GM12878 (cell line): ENCODE measurements around the gene THSD4. TPM values are rescaled to one million over a fixed set of nuclear protein-coding genes. Genes with fewer than 3 reads are reported as not detected.
A peak's percentile ranks its signal among the peaks of the same experiment; 100 is the strongest.

Source experiments
- ATAC-seq: fragments of 200-7000 bp; cut with Tn5 transposase; 3 replicates; pipeline ENCODE4 v1.9.1; 2020; ENCODE audit warnings: mild to moderate bottlenecking, moderate library complexity
- BruUV-seq: library from RNA; stranded (reverse); fragments of 400-500 nt; replicated peaks from 2 replicates; lab custom pipeline; 2021; lab: Mats Ljungman, UMichigan
- CTCF ChIA-PET: fragments of 300-600 bp; sonication (Branson Sonifier 250); formaldehyde crosslinking; extraction: SDS; loops from one replicate; lab custom pipeline; 2021; ENCODE audit warnings: inconsistent platforms; lab: Yijun Ruan, JAX
- POLR2A ChIA-PET: fragments of 350-600 bp; formaldehyde crosslinking; extraction: SDS; loops from one replicate; lab custom pipeline; 2021; ENCODE audit warnings: inconsistent platforms; lab: Charles Lee
- RAD21 ChIA-PET: fragments of 300-600 bp; sonication (Branson Sonifier 250); formaldehyde crosslinking; loops from one replicate; lab custom pipeline; 2023; ENCODE audit warnings: antibody characterized with exemption; ENCODE audit not compliant: unreplicated experiment; lab: Charles Lee
- SMC1A ChIA-PET: fragments of 300-600 bp; sonication (Branson Sonifier 250); formaldehyde crosslinking; loops from one replicate; lab custom pipeline; 2023; ENCODE audit not compliant: unreplicated experiment, uncharacterized antibody; lab: Charles Lee
- DNase-seq: peaks from one replicate; pipeline ENCODE4 v3.0.0-alpha.2; 2011; ENCODE audit warnings: low read depth, low spot score
- FAIRE-seq: peaks from 3 replicates; lab custom pipeline; 2011; peaks lifted over from hg19 to GRCh38; lab: Jason Lieb, UNC
- H2AFZ ChIP-seq: 2 replicates; pipeline ENCODE4 v1.6.0; 2011; ENCODE audit warnings: low read depth, low read length, control low read depth; ENCODE audit not compliant: control insufficient read depth
- H3K27ac ChIP-seq: 2 replicates; pipeline ENCODE4 v1.5.1; 2011; ENCODE audit warnings: control low read depth; ENCODE audit not compliant: control insufficient read depth, insufficient read depth
- H3K27me3 ChIP-seq, 2 experiments: replicated peaks in 1 of 2; 2 replicates each; pipeline versions ENCODE4 v1.6.0 to v1.6.1; 2011; ENCODE audit warnings: low read length in 1 of 2; ENCODE audit not compliant: control insufficient read depth in 2 of 2, insufficient read depth in 2 of 2
- H3K36me3 ChIP-seq, 2 experiments: 2 replicates each; pipeline ENCODE4 v1.5.1; 2011; ENCODE audit warnings: low read length in 1 of 2; ENCODE audit not compliant: control insufficient read depth in 2 of 2, insufficient read depth in 2 of 2
- H3K4me1 ChIP-seq: 2 replicates; pipeline ENCODE4 v1.6.1; 2011; ENCODE audit warnings: mild to moderate bottlenecking, low read length, moderate library complexity, mixed read lengths; ENCODE audit not compliant: control insufficient read depth, insufficient read depth
- H3K4me2 ChIP-seq: 2 replicates; pipeline ENCODE4 v1.6.0; 2011; ENCODE audit warnings: control low read depth; ENCODE audit not compliant: control insufficient read depth, insufficient read depth
- H3K4me3 ChIP-seq: fragments of 200-600 bp; sonication (generic); 2 replicates; pipeline ENCODE4 v1.5.1; 2016
- H3K79me2 ChIP-seq: 2 replicates; pipeline ENCODE4 v1.6.0; 2011; ENCODE audit warnings: low read length; ENCODE audit not compliant: control insufficient read depth, insufficient read depth
- H3K9ac ChIP-seq: 2 replicates; pipeline ENCODE4 v1.8.0; 2011; ENCODE audit warnings: low read length, control low read depth, mixed read lengths; ENCODE audit not compliant: control insufficient read depth, insufficient read depth
- H3K9me3 ChIP-seq: replicated peaks from 3 replicates; pipeline ENCODE4 v1.5.1; 2011; ENCODE audit warnings: mild to moderate bottlenecking, low read length; ENCODE audit not compliant: control insufficient read depth, insufficient read depth
- H4K20me1 ChIP-seq: 2 replicates; pipeline ENCODE4 v1.6.0; 2011; ENCODE audit not compliant: control insufficient read depth, insufficient read depth
- CBX5 ChIP-seq: sonication (generic); IDR thresholded peaks from 2 replicates; pipeline ENCODE4 v1.6.1; 2016; ENCODE audit warnings: low read depth, moderate library complexity, mild to moderate bottlenecking, inconsistent platforms
- CTCF ChIP-seq, 3 experiments: IDR thresholded peaks in 2 of 3; conservative IDR thresholded peaks in 1 of 3; 2 replicates each; pipeline ENCODE4 v1.5.1; 2011; ENCODE audit warnings: low read depth in 3 of 3, low read length in 3 of 3, mild to moderate bottlenecking in 3 of 3, control low read depth in 2 of 3, moderate library complexity in 2 of 3, inconsistent platforms in 1 of 3, mixed read lengths in 1 of 3; ENCODE audit not compliant: control insufficient read depth in 2 of 3, insufficient read depth in 1 of 3; ENCODE audit errors: extremely low read depth in 1 of 3
- EZH2 ChIP-seq: IDR thresholded peaks from 2 replicates; pipeline ENCODE4 v1.6.1; 2012; ENCODE audit warnings: low read depth, mild to moderate bottlenecking, control low read depth, inconsistent platforms, low read length, borderline replicate concordance; ENCODE audit not compliant: control insufficient read depth
- FOXK2 ChIP-seq: fragments of 450-650 bp; IDR thresholded peaks from 2 replicates; pipeline ENCODE4 v1.6.1; 2017; ENCODE audit warnings: mild to moderate bottlenecking, moderate library complexity
- FOXM1 ChIP-seq: IDR thresholded peaks from 2 replicates; pipeline ENCODE4 v1.6.1; 2012; ENCODE audit warnings: low read depth, mild to moderate bottlenecking, inconsistent platforms, low read length, moderate library complexity
- IRF4 ChIP-seq: IDR thresholded peaks from 2 replicates; pipeline ENCODE4 v1.6.1; 2011; ENCODE audit warnings: low read depth, low read length
- RAD21 ChIP-seq: IDR thresholded peaks from 2 replicates; pipeline ENCODE4 v1.6.1; 2011; ENCODE audit warnings: mild to moderate bottlenecking, low read depth, low read length, moderate library complexity; ENCODE audit not compliant: insufficient read depth
- SMC3 ChIP-seq: IDR thresholded peaks from 2 replicates; pipeline ENCODE4 v1.6.1; 2011; ENCODE audit warnings: low read length, improper control_type of control experiment, borderline replicate concordance
- SUPT20H ChIP-seq: IDR thresholded peaks from 2 replicates; pipeline ENCODE4 v1.6.1; 2011; ENCODE audit warnings: low read depth, mild to moderate bottlenecking, low read length, moderate library complexity, borderline replicate concordance; ENCODE audit not compliant: control insufficient read depth
- YY1 ChIP-seq: IDR thresholded peaks from 2 replicates; pipeline ENCODE4 v1.6.1; 2011; ENCODE audit warnings: low read depth, mild to moderate bottlenecking, low read length
- WGBS: methylation state at CpG from one replicate; pipeline ENCODE4 v1.1.6; 2016; ENCODE audit warnings: low lambda C conversion rate; ENCODE audit not compliant: insufficient replicate concordance, insufficient coverage; ENCODE audit errors: missing lambda C conversion rate; 5-methylcytosine and 5-hydroxymethylcytosine counted together
- in situ Hi-C: fragments of 300-500 bp; cut with MboI; formaldehyde crosslinking; loops from 9 replicates; pipeline ENCODE4 v1.14.3; 2018; ENCODE audit warnings: mixed read lengths
- intact Hi-C: fragments of 100-400 bp; cut with micrococcal nuclease; formaldehyde crosslinking; loops from one replicate; pipeline ENCODE4 v1.14.2; 2022; ENCODE audit not compliant: unreplicated experiment
- polyA plus RNA-seq, 11 experiments: library from polyadenylated mRNA; depleted of rRNA in 4 of 11; unstranded in 6 of 11; stranded (reverse) in 5 of 11; fragments of >200 nt; fragmentation: Nextera tagmentation in 4 of 11; fragmentation: Illumina TruSeq in 1 of 11; extraction: Ambion mirVana in 4 of 11; extraction: Trizol in 1 of 11; gene quantifications; 1 replicate in 1 of 11; 2 replicates in 10 of 11; pipeline versions ENCODE4 v1.2.1 to v1.2.3, GENCODE V29; 2011 to 2016; ENCODE audit warnings: inconsistent platforms in 2 of 11, missing spikeins in 2 of 11, low read depth in 1 of 11
- total RNA-seq, 4 experiments: library from RNA; depleted of rRNA in 3 of 4; stranded (reverse); fragments of >200 nt in 3 of 4; fragmentation: Illumina TruSeq in 1 of 4; extraction: Trizol in 1 of 4; gene quantifications; 2 replicates each; pipeline versions ENCODE4 v1.2.1 to v1.2.3, GENCODE V29; 2013 to 2021

The THSD4 gene
- total and polyA plus RNA-seq, 10 of the 15 experiments (the other 5 are each of a cell fraction or from before 2014, with no cell fraction given) = 0.04 to 0.13 (median 0.05) TPM; not detected in 7

GRCh38 chr15:71800835-71801745 lies 685.8 kb downstream of the THSD4 start:
- H3K79me2 ChIP-seq = no peaks in the 10 kb centered on the region
- FAIRE-seq (peak; percentile 83), ATAC-seq (peak; percentile 78), DNase-seq (no peak)
- in situ Hi-C loops = loop anchor here (5.0 to 10.0 kb wide), 3 partner anchors 54 to 354 kb away; no protein-coding TSS in a partner anchor
- H3K4me3 ChIP-seq = no peak overlapping the region
- H4K20me1 ChIP-seq = no peaks in the 10 kb centered on the region
- SMC1A ChIA-PET = interaction anchor here (0.6 to 1.4 kb wide), 5 partner anchors 22 to 349 kb away, joined by 3 to 9 read pairs (median 3); no protein-coding TSS in a partner anchor
- H3K9ac ChIP-seq = no peak overlapping the region
- BruUV-seq = no TSS peak
- intact Hi-C loops = loop anchor here (1.0 to 2.0 kb wide), 4 partner anchors 49 to 356 kb away; no protein-coding TSS in a partner anchor
- peaks cover 10% of the 10 kb centered on the region for H3K4me1 ChIP-seq
- no peaks in the 10 kb centered on the region for H3K27me3 ChIP-seq
- POLR2A ChIA-PET = no interaction called here
- WGBS = 59% methylated on average over 17 of the region's 17 CpGs
- H3K4me2 ChIP-seq = no peak overlapping the region
- CTCF ChIA-PET = interaction anchor here (0.7 to 6.0 kb wide), 17 partner anchors 9 to 460 kb away, joined by 3 to 69 read pairs (median 4); no protein-coding TSS in a partner anchor
- no peaks in the 10 kb centered on the region; the same call in 2 of the 3 replicates for H3K9me3 ChIP-seq
- no peak overlapping the region for H2AFZ ChIP-seq
- RAD21 ChIA-PET = interaction anchor here (0.9 to 3.0 kb wide), 4 partner anchors 20 to 355 kb away, joined by 3 to 25 read pairs (median 8); no protein-coding TSS in a partner anchor
- H3K27ac ChIP-seq = no peak overlapping the region
- no peaks in the 10 kb centered on the region for H3K36me3 ChIP-seq
- TF ChIP-seq FOXK2 (no peak), RAD21 (peak; percentile 96), FOXM1 (peak; percentile 45; the same call in 1 of the 2 replicates), CTCF (IDR thresholded peaks at IDR 0.05 in 2 of 3, conservative IDR thresholded peaks at IDR 0.05 in 1 of 3; ENCODE audit: control insufficient read depth in 2 of 3, extremely low read depth in 1 of 3, insufficient read depth in 1 of 3, low read depth in 3 of 3, low read length in 3 of 3) (peak; percentile 65 to 86 (median 72); a peak in 5 of 6 replicates), IRF4 (peak; percentile 28; the same call in 1 of the 2 replicates), CBX5 (0 out of 2 replicates have a peak, but pooled peaks have one; percentile 17), YY1 (peak; percentile 43; the same call in 1 of the 2 replicates), SUPT20H (no peak), EZH2 (no peak), SMC3 (peak; percentile 86)
